Measurements from ENCODE around the gene ZFP3.
"Not testable (repeated sequence)": the region's sequence is repeated elsewhere in the genome, so short reads cannot be mapped to it uniquely, and the experiment has no call there.

ZFP3 gene

DNA sequence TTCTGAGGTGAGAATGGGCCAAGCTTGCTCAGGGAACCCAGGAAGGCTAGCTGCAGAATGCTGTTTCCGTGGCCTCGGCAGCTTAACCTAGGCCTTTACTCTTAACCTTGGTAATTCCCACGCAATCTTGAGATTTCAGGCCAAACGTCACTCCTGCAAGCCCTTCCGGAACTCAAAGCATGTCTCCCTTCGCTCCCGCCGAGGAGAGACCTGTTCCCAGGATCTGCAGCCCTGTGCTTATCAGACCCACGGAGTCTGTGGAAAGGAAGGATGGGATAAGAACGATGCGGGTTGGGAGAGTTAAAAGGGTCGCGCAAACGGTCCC is 524 bp upstream of the ZFP3 start:
- DNase-seq (ENCODE audit: low read depth), result no peak

DNA sequence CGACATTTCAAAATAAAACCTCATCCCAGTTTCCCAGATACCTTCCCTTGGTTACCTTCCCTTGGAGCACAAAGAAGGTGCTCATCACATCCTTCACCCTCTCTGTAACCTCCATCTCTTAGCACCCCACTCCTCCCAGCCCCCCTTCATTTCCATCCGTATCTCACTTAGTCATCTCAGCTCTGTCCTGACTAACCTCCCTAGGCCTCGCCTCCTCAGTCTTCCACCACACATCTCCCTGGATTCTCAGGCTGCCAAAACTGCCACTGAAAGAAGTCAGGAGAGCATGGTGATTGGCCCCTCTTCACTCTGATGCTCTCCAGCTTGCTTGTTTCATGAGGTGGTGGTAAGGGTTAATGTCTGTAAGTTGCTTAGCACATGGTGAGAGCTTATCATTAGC is 2.3 kb downstream of the ZFP3 start:
- no peak for DNase-seq (ENCODE audit: low read depth)

DNA sequence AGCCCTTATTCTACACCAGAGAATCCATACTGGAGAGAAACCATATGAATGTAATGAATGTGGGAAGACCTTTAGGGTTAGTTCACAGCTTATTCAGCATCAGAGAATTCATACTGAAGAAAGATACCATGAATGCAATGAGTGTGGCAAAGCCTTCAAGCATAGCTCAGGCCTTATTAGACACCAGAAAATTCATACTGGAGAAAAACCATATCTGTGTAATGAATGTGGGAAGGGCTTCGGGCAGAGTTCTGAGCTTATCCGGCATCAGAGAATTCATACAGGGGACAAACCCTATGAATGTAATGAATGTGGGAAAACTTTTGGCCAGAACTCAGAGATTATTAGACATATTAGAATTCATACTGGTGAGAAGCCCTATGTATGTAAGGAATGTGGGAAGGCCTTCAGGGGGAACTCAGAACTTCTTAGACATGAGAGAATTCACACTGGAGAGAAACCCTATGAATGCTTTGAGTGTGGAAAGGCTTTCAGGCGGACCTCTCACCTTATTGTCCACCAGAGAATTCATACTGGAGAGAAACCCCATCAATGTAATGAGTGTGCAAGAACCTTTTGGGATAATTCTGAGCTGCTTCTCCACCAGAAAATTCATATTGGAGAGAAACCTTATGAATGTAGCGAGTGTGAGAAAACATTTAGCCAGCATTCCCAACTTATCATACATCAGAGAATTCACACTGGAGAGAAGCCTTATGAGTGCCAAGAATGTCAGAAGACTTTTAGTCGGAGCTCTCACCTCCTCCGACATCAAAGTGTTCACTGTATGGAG is 14.1 kb downstream of the ZFP3 start:
- DNase-seq (ENCODE audit: low read depth), result no peak

DNA sequence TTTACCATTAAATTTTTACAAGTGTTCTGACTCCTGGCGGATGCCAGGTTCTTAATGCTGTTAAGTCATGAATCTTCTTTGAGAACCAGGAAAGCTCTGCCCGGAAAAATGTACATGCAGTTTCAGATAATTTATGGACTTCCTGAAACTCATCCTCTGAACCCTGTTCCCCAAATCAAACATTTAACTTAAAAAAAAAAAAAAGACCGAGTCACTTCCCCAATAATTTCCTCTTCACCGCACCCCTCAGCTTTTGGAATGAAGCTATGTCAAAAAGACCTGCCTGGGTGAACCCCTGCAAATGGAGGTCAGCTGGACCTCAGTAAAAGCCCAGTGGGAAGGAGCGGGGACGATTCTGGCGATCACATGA is 18.4 kb downstream of the ZFP3 start:
- DNase-seq (ENCODE audit: low read depth), result no peak

DNA sequence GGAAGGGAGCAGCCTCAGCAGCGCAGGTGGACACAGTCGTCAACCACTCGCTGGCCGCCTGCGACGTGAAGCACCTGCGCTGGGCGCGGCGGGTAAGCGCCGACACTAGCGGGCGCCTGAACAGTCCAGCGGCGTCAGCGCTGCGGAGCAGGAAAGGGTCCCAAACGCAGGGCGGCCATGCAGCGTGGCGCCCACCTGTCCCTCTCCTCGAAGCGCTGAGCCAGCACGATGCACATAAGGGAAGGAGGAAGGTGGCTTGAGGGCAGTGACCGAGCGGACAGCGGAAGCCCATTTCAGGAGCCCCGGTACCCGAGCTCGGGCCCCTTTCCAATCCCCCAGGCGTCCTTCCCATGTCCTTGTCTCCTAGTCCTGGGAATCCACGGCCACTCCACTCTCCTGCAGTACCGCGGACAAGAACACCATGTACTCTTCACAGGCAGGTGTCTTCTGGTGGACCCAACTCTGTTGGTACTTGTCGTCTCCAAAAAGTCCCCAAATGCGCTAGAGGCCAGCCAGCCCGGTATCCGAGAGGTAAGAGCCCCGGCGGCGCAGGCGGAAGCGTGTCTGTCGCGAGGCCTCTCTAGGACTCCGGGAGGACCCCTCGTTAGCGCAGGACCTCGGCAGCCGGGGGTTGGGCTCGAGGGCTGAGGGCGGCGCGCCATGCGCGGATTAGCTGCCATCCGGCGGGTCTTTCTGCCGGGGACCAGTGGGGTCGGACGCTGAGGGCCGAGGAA is 19.0 kb downstream of the ZFP3 start:
- DNase-seq (ENCODE audit: low read depth), result no peak

DNA sequence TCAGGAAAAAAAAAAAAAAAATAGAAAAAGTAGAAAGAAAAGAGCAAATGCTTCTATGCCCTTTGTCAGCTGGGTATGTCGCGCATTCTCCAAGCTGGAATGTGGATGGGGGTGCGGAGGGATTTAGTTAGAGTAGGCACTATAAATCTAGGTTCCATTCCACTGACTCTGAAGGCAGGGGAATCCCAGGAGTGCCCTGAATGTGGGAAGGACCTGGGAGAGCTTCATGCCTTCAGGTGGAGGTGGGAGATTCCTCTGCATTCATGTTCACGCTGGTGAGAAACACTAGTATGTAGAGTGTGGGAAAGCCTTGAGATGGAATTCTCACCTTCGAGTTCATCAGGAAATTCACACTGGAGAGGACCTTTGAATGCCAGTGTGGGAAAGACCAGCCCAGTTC is 21.0 kb downstream of the ZFP3 start:
- DNase-seq (ENCODE audit: low read depth), result no peak

DNA sequence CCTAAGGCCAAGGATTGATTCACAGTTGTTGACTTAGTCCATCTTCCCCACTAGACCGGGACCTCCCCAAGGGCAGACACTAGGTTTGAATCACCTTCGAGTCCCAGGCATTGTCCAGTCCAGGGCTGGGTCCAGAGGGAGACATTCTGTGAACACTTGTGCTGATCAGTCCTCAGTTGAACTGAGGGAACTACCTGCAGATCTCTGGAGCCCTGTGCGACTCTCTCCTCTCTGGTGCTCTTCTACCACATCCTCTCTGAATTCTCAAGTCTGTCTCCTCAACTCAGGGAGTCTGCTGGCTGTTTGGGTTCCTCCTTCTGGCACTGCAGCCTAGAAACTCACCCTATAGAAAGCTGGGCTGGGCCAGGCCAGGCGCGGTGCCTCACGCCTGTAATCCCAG is 22.6 kb downstream of the ZFP3 start:
- no peak for DNase-seq (ENCODE audit: low read depth)

DNA sequence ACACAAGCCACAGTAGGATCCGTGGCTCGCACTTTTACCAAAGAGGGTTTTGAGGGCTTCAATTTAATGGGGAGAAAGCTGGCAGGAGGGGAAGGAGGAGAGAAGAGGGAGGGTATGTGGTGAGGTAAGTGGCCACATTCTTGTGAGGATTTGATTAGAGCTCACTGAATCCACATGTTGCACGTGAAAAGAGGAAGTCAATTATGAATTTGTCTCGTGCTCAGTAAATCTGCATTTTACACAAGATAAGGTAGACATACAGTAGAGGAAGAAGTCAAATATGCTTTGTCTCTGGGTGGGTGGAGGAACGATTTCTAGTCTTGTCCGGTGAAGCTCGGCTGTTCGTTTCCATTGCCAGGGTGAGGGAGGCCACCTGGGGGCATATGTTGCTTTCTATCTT is 32.5 kb downstream of the ZFP3 start:
- no peak for DNase-seq (ENCODE audit: low read depth)

DNA sequence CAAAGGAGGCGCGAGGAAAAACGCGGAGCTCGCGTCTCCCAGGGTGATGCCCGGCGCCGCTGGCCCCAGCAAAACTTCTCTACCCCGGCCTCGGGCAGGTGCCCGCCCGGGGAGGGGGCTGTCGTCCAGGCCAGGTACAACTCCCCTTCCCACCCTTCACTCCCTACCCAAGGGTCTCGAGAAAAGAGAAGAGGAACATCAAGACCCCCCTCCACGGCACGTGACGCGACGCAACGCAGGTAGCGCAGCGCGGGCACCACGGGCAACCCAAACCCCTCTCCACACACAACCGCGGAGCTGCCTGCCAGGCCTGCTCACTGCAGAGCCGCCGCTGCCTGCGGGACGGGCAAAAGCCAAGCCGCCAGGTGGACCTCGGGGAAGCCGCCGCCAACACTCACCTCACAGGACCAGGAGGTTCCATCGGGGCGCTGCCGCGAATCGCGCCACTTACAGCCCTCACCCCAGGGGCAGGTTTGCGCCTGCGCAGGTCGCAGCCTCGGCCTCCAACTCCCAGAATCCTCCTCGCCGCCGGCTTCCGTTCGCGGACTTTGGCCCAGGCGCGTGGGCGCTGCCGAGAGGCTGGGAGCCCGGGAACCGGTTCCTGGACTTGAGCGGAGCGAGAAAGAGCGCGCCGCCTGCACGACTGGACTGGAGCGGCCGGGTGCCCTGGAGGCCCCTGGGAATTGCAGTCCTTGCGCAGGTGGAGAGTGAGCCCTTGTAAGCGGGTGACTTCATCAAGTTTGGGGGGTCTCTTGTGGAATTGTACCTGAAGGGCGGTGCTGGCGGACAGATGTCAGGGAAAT is 33.3 kb downstream of the ZFP3 start, which contains the start of gene ZNF232:
Gene ZNF232 (minus strand): TSS at position 477 of the 803 bp plus-strand sequence. CDS start 56 bp downstream, at position 421.
- DNase-seq (ENCODE audit: low read depth), result peak; percentile 79

DNA sequence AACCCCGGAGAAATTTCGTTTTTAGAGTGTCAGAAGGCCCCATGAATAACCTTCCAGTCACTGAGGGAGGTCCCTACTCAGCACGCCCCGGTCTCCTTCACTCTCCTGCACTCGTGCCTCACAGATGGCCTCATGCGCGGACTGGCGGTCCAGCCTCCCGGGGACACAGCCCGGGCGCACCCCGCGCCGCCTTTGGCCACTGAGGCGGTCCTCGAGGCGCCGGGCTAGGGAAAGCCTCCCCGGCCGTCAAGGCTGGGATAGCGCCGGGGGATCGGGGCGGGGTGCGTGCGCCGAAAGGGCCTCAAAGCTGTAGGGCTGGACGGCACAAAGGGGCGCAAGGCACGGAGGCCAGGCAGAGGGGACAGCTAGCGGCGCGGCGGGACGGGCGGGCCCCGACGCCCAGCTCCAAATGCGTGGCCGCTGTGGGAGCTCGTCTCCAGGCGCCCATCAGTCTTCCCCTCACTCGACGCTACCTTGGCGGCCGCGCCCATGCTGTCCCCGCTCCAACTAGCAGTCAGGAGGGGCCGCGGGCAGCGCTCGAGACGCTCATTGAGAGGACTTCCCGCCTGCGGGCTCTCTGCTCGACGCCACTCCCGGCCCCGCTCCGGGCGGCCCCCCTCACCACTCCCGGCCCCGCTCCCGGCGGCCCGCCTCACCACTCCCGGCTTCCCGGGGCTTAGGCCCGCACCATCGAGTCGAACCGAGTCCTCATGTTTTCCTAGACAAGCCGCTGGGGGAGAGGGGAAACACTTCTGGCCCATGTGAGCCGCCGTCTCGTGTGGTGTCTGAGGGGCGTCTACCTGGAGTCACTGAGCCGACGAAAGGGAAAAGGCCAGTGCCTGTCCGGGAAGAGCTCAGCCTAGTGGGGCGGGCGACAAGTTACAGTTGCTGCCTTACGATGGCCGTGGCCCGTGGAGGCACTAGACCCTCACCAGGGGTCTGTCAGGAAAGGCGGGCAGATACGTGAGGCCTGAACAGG is 37.7 kb downstream of the ZFP3 start, which contains the start of gene USP6:
Gene USP6 (plus strand): TSS at position 360 of the 979 bp plus-strand sequence. CDS start 14,336 bp downstream, outside the sequence.
- DNase-seq (ENCODE audit: low read depth), result no peak

DNA sequence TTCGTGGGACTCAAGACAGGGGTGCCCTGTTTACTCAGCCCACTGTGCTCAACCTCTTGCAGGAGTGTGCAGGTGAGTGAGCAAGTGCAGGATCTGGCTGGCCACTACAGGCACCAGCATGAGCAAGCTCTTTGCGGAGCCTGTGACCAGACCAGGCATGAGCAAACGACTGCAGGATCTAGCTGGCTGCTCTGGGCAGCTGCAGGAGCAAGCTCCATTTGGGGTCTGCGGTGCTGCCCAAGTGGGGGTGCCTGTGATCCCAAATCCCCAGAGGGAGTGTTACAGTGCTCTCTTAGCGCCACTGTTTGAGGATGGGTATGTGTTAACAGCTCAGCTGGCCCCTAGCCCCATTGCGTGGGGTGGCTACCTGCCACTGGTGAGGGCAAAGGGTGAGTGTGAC is 40.0 kb downstream of the ZFP3 start:
- no peak for DNase-seq (ENCODE audit: low read depth)

DNA sequence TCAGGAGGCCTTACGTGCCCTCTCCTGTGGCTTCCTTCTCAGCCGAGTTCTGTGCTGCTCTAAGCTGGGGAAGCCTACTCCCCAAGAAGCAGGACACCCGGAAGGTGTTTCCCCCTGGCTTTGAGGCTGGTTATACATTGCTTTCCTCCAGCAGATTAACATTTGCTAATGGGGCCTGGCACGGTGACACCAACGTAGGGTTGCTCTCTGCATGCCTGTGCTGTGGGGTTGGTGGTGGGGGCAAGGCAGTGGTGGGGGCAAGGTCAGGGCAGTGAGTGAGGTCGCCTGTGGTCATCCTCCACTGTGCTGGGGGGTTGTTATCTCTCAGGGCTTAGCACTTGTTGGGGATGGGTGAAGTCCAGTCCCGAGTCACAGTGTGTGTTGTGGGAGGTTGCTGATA is 41.8 kb downstream of the ZFP3 start:
- no peak for DNase-seq (ENCODE audit: low read depth)

DNA sequence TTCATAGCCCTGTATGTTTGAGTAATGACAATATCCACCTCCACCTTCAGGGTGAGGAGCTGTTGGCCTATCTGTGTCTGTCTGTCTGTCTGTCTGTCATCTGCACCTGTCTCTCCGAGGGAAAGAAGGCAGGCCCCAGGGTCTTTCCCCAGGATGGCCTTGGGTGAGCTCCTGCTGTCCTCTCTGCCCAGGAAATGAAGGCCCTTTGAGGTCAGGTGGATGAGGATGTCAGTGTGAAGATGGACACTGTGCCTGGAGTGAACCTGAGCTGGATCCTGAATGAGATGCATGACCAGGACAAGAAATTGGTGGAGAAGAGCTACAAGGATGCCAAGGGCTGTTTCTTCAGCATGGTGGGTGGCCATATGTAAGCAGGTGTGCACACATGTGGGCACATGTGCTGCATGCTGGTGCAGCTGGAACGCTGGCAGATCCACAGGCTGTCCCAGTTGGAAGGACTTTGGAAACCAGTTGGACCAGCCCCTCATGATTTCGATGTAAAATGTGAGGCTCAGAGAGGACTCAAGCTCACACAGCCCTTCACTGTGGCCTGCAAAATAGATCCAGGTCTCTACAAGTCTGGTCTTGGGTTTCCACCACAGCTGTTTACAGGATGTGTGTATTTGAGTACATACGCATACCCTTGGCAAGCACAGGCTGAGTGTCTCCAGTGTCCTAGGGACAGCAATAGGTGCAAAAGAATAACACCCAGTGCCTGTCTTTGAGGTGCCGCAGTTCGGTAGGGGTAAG is 42.3 kb downstream of the ZFP3 start:
- not testable (repeated sequence) for DNase-seq (ENCODE audit: low read depth)

DNA sequence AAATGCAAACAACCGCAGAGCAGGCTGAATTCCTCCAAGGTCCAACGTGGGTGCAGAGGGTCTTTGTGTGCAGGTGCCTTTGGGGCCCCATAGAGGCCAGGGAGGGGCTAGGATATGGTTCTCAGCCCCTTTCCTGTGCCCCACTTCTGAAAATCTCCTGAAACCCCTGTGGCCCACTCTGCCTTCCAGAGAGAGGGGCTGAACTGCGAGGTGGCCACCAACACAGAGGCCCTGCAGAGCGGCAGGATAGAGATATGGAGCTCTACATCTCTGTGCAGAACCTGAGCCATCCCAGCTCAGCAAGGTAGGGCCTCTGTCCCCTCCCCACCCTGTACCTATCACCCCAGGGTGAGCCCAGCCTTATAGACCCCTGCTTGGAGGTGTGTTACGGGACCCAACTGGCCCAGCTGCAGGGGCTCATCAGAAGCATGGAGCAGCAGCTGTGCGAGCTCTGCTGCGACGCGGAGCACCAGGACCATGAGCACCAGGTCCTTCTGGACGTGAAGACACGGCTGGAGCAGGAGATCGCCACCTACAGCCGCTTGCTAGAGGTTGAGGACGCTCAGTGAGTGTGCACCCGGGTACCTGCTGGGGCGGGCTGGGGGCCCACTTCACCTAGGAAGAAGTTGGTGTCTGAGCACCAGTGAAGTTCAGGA is 43.0 kb downstream of the ZFP3 start:
- no peak for DNase-seq (ENCODE audit: low read depth)

DNA sequence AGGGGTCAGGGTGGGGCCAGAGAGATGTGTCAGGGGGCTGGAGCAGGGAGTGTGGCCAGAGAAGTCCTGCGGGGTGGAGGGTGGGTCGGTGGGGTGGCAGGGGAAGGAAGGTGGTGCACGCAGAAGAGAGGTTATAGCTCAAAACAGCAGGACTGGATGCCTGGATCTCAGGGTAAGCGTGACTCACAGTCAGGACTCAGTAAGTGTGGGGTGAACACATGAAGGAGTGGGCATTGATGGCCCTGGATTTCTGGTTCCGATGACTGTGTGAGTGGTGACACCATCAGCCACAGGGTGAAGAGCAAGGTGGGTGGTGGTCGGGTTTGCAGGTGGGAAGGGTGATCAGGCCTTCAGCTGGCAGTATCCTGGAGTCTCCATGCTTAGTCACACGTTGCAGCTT is 43.8 kb downstream of the ZFP3 start:
- DNase-seq (ENCODE audit: low read depth), result not testable (repeated sequence)

DNA sequence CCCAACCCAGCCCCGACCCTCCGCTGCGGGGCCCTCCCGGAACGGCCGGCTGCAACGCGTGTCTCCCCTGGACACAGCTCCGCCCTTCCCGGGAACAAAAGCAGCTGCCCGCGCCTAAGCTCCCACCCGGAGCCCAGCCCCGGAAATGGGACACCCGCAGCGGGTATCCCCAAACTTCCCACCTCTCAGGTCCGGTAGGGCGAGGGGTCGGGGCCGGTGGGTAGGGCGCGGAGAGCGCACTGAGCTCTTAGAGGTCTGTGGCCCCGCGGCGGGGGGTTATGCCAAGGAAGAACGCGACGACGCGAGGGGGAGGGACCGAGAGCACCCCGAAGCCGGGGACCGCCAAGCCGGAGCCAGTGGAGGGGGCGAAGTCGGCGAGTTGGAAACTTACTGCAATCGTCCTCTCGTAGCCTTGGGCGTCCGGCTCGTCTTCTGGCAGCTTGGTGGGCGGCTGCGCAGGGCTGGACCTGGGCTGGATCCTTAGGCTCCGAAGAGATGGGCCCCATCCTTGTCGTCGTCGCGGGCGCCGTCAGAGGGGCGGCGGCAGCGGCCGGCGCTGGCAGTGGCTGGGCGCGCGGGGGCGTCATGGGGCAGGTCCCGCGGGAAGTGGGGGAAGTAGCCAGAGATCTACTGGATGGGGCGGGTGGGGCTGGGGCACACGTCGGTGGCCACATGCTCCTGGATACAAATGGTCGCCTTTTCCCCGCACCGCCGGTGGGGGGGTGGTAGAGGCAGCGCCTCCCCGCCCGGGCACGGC is 44.5 kb downstream of the ZFP3 start:
- DNase-seq (ENCODE audit: low read depth), result no peak

DNA sequence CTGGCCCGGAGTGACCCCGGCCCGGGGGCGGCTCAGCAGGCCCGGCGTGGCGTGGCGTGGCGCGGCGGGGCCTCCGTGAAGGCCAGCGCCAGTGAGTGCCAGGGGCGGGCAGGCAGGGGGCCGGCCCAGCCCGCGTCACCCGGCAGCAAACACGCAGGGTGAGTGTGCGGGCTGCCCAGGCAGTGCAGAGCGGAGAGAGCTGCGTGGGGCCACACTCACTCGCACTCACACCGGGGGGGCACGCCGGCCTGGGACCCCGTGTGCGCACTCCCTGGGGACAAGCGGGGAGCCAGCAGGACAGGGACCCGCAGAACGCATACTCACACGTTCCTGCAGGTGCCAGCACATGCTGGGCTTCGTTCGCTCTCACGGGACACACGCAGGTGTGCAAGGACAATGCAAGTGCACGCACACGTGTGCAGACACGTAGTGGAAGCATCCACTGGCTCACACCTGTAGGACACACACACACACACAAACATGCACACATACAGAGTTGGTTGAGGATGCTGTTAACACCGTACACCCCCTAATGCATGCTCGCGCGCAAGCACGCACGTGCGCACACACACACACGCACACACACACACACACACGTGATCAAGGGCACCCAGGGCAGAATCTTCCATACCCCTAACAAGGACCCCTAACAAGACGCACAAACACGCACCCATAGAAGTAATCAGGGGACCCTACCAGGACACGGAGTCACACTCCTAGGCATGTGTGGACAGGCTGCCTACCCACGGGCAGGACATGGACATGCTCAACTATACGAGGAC is 45.3 kb downstream of the ZFP3 start:
- DNase-seq (ENCODE audit: low read depth), result no peak

DNA sequence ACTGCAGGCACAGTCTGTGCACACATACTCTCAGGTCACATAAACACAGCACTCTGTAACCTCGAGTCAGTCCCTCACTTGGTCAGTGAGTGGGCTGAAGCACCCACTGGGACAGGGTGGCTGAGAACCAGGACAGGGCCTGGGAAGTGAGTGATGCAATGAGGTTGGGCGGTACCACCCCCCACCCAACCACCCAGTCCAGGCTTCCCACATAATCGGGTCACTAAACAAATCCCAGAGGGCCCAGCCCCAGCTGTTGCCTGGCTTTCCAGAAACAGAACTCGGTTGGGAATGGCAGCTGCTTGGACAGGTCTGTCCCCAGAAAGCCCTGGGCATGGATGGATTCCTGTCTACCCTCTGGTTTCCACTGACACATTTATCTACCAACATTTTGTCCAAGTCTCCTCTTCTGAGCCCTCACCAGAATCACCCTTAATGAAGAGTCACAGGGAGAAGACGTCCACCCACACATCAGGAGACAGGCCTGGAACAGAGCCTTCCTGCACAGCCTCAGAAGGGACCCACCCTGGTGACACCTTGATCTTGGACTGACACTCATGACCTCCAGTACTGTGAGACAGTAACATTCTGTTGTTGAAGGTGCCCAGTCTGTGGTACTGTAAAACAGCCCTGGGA is 46.0 kb downstream of the ZFP3 start:
- not testable (repeated sequence) for DNase-seq (ENCODE audit: low read depth)

Data from GM04504 (cell line).